Large intestine (tissue), 3 donors: ENCODE results near the gene MPC2. TPM values are rescaled to one million over a fixed set of nuclear protein-coding genes. Genes with fewer than 3 reads are reported as not detected.
"Not testable (repeated sequence)": the region's sequence is repeated elsewhere in the genome, so short reads cannot be mapped to it uniquely, and the experiment has no call there.

ENCODE experiments used
- DNase-seq, 2 donors: peaks; one replicate each; pipeline versions ENCODE4 v3.0.0 to v3.0.0-alpha.2; 2013
- H3K27ac ChIP-seq: one replicate; pipeline ENCODE4 v1.5.1; 2013; ENCODE audit warnings: low read length
- H3K27me3 ChIP-seq: 2 replicates; pipeline ENCODE4 v1.6.1; 2013; ENCODE audit warnings: low read length; ENCODE audit not compliant: control insufficient read depth, insufficient read depth
- H3K36me3 ChIP-seq: 2 replicates; pipeline ENCODE4 v1.6.1; 2013; ENCODE audit warnings: low read length; ENCODE audit not compliant: control insufficient read depth, insufficient read depth
- H3K4me1 ChIP-seq: one replicate; pipeline ENCODE4 v1.6.1; 2013; ENCODE audit warnings: low read length; ENCODE audit not compliant: control insufficient read depth, insufficient read depth
- H3K4me3 ChIP-seq: one replicate; pipeline ENCODE4 v1.5.1; 2013; ENCODE audit warnings: low read length
- H3K9me3 ChIP-seq: one replicate; pipeline ENCODE4 v1.6.1; 2013; ENCODE audit warnings: mild to moderate bottlenecking, low read depth, low read length, moderate library complexity; ENCODE audit not compliant: control insufficient read depth
- WGBS: methylation state at CpG from one replicate; pipeline ENCODE4 v1.1.5; 2013; ENCODE audit warnings: low lambda C conversion rate; ENCODE audit not compliant: insufficient coverage; 5-methylcytosine and 5-hydroxymethylcytosine counted together
- polyA plus RNA-seq: library from polyadenylated mRNA; unstranded; fragments of 120-200 nt; gene quantifications from one replicate; pipeline ENCODE4 v1.2.1, GENCODE V29; 2013

MPC2 gene
- polyA plus RNA-seq, 1 donor, result 149 TPM

GRCh38 chr1:167935216-167936067, 1.4 kb downstream of the MPC2 start:
- no peaks in the 10 kb centered on the region for H3K9me3 ChIP-seq
- peak; percentile 61 to 84 for DNase-seq
- no peaks in the 10 kb centered on the region for H3K36me3 ChIP-seq
- H3K4me3 ChIP-seq, result peak overlapping the region; percentile 98
- H3K4me1 ChIP-seq, result no peaks in the 10 kb centered on the region
- WGBS, result no CpG with 5 or more reads among the region's 45 CpGs
- peak overlapping the region; percentile 96 for H3K27ac ChIP-seq
- H3K27me3 ChIP-seq, result no peaks in the 10 kb centered on the region

DNA sequence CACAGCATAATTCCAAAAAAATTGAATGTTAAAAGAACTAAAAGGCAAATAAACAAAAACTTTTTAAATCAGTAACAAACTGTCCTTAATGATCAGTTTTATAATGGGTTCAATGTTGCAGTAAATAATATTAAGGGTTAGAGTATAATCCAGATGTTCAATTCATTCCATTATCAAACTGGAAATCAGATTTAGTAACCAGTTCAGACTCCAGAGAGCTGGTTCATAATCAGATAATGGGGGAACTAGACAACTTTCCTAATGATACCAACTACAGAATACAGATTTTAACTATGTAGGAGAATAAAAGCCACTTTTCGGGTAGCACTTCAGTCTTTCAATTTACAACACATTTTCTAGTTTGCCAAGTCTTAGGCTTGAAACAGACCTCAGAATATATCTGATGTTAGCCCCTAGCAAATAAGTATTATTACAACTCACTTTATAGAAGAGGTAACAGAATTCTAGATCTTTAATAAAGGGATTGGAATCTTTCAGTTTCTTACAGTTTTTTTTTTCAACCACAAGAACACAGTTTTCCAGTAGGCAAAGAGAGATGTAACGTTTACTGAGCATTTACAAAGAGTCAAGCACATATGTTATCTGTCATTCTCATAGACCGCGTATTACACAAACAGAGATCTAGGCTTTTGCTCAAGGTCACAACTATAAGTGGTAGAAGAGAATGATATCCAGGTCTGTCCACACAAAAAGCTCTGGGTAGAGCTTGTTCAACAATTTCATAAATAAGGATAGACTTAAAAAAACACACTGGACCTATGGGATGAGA, 2.3 kb downstream of the MPC2 start:
- no peak for DNase-seq
- WGBS, result 40% methylated on average over 1 of the region's 4 CpGs
- H3K27ac ChIP-seq, result peak overlapping the region; percentile 96
- H3K4me1 ChIP-seq, result no peaks in the 10 kb centered on the region
- no peaks in the 10 kb centered on the region for H3K27me3 ChIP-seq
- no peaks in the 10 kb centered on the region for H3K36me3 ChIP-seq
- H3K9me3 ChIP-seq, result no peaks in the 10 kb centered on the region
- H3K4me3 ChIP-seq, result peak overlapping the region; percentile 98

DNA sequence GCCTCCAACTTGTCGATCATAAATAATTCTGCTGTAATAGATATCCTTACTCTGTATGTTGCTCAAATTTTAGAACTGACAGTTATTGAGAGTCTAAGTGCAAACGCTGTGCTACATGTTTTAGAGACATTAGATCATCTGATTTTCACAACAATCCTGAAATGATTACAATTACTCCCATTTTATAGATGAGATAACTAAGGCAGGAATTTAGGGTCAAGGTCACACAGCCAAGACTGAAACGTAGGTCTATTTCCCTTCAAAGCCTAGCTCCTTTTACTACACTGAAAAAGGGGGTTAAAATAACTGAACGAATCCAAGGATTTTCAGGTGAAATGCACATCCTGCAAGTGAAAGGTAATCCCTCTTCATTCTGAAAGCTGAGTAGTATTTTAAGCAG, 3.1 kb downstream of the MPC2 start:
- peak overlapping the region; percentile 96 for H3K27ac ChIP-seq

DNA sequence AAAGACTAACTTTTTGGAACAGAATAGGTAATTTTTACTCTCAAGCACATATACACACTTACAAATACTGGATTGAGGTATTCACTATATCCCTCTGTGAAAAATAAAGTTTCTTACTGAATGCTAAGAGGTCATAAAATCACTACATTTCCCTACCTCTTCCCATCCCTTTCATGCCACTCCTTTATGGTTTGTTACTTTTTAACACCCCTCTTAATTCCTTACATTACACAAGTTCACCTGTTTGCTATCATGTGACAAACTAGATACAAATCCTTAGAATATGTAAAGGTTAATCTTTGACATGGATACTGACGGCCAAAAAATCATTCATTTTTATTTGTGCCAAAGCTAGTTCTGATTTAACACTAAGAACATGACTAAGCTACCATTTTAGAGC, 7.1 kb downstream of the MPC2 start:
- Histone ChIP-seq H3K36me3 (no peaks in the 10 kb centered on the region), H3K27ac (peak overlapping the region; percentile 90), H3K27me3 (no peaks in the 10 kb centered on the region), H3K4me3 (peak overlapping the region; percentile 7), H3K4me1 (peaks cover 7% of the 10 kb centered on the region), H3K9me3 (no peaks in the 10 kb centered on the region)
- WGBS, result 33% methylated on average over 1 of the region's 1 CpG
- DNase-seq, result peak in 1 of 2 donors; percentile 62

More for the DNA sequence above, 3.1 kb downstream of the MPC2 start:
- H3K27me3 ChIP-seq, result no peaks in the 10 kb centered on the region
- whole genome bisulfite sequencing, result no CpG with 5 or more reads among the region's 4 CpGs
- H3K4me3 ChIP-seq, result peak overlapping the region; percentile 98
- no peaks in the 10 kb centered on the region for H3K4me1 ChIP-seq
- no peak for DNase-seq
- H3K9me3 ChIP-seq, result no peaks in the 10 kb centered on the region
- no peaks in the 10 kb centered on the region for H3K36me3 ChIP-seq

DNA sequence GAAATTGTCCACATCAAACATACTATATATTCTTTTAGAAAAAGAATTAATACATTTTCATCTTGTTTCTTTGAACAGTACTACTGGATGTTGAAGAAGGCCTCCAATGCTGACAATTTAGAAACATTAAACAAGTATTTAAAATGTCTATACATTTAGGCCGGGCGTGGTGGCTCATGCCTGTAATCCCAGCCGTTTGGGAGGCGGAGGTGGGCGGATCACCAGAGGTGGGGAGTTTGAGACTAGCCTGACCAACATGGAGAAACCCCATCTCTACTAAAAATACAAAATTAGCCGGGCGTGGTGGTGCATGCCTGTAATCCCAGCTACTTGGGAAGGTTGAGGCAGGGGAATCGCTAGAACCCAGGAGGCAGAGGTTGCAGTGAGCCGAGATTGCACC, 8.0 kb downstream of the MPC2 start:
- not testable (repeated sequence) for DNase-seq, H3K36me3 ChIP-seq, H3K9me3 ChIP-seq, H3K4me1 ChIP-seq, H3K27me3 ChIP-seq
- 33% methylated on average over 2 of the region's 9 CpGs for WGBS
- Histone ChIP-seq H3K27ac (peak overlapping the region; percentile 90), H3K4me3 (peak overlapping the region; percentile 3)

DNA sequence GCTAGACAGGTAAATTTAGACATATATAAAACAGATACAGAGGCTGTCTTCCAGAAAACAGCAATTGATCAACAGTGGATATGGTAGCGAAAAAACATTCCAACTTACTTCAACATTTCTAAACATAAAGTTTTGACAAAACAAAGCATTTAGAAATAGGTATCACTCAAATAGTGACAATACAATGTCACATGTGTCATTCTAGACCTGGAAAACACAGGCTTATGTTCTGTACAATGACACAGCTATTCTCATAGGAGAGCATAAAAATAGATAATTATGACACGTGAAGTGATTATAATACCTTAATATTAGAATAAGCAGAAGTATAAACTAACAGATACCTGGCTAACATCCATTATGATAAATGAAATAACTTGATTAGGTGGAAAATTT, 8.4 kb downstream of the MPC2 start:
- H3K27ac ChIP-seq, result peak overlapping the region; percentile 90
- peak overlapping the region; percentile 24 for H3K4me3 ChIP-seq
- peak in 1 of 2 donors; percentile 32 for DNase-seq
- H3K27me3 ChIP-seq, result no peaks in the 10 kb centered on the region
- no peaks in the 10 kb centered on the region for H3K9me3 ChIP-seq
- WGBS, result 43% methylated on average over 2 of the region's 2 CpGs
- no peaks in the 10 kb centered on the region for H3K36me3 ChIP-seq
- H3K4me1 ChIP-seq, result peaks cover 9% of the 10 kb centered on the region

GRCh38 chr1:167927046-167927754, 9.7 kb downstream of the MPC2 start:
- peak overlapping the region; percentile 90 for H3K27ac ChIP-seq
- WGBS, result no CpG with 5 or more reads among the region's 4 CpGs
- H3K9me3 ChIP-seq, result no peaks in the 10 kb centered on the region
- peak in 1 of 2 donors; percentile 64 for DNase-seq
- no peaks in the 10 kb centered on the region for H3K27me3 ChIP-seq
- H3K4me3 ChIP-seq, result peak overlapping the region; percentile 25
- no peaks in the 10 kb centered on the region for H3K36me3 ChIP-seq
- H3K4me1 ChIP-seq, result peaks cover 12% of the 10 kb centered on the region

DNA sequence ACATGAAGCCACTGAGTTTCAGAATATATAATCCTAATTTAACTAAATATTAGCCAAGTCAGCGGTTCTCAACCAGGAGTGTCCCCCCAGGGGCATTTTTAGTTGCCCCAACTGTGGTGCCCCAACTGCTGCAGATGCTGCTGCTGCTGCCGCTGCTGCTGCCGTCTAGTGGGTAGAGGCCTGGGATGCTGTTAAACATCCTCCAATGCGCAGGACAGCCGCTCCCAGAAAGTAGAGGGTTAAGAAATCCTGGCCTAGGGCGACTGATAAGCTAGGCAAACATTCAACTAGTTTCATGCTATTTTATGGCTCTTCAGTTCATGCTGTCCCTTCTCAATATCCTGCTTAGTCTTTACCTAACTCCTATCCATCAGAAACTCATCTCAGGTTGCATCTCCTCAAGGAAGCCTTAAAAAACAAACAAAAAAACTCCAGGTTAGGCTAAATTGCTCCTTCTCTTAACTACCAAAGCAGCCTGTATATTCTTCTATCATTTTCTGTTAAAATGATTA, 10.3 kb downstream of the MPC2 start:
- H3K27ac ChIP-seq, result peak overlapping the region; percentile 90
- DNase-seq, result peak; percentile 82 to 92
- no peaks in the 10 kb centered on the region for H3K36me3 ChIP-seq
- H3K4me3 ChIP-seq, result peak overlapping the region; percentile 25
- no peaks in the 10 kb centered on the region for H3K27me3 ChIP-seq
- H3K9me3 ChIP-seq, result no peaks in the 10 kb centered on the region
- peaks cover 12% of the 10 kb centered on the region for H3K4me1 ChIP-seq
- no CpG with 5 or more reads among the region's 6 CpGs for WGBS

GRCh38 chr1:167924543-167925231, 12.2 kb downstream of the MPC2 start:
- Histone ChIP-seq H3K4me1 (peaks cover 12% of the 10 kb centered on the region), H3K36me3 (peaks cover 2% of the 10 kb centered on the region), H3K9me3 (no peaks in the 10 kb centered on the region), H3K27ac (no peak overlapping the region), H3K27me3 (no peaks in the 10 kb centered on the region), H3K4me3 (no peak overlapping the region)
- DNase-seq, result no peak
- WGBS, result no CpG with 5 or more reads among the region's 2 CpGs
